HG02763 (cell line): ENCODE results near the gene MAPKAPK2.
"Not testable (repeated sequence)": the region's sequence is repeated elsewhere in the genome, so short reads cannot be mapped to it uniquely, and the experiment has no call there.

Source experiments
- ATAC-seq: cut with Tn5 transposase; IDR thresholded peaks from one replicate; pipeline ENCODE4 v1.9.1; 2021; ENCODE audit warnings: mild to moderate bottlenecking, moderate library complexity; ENCODE audit not compliant: unreplicated experiment

Gene MAPKAPK2

DNA sequence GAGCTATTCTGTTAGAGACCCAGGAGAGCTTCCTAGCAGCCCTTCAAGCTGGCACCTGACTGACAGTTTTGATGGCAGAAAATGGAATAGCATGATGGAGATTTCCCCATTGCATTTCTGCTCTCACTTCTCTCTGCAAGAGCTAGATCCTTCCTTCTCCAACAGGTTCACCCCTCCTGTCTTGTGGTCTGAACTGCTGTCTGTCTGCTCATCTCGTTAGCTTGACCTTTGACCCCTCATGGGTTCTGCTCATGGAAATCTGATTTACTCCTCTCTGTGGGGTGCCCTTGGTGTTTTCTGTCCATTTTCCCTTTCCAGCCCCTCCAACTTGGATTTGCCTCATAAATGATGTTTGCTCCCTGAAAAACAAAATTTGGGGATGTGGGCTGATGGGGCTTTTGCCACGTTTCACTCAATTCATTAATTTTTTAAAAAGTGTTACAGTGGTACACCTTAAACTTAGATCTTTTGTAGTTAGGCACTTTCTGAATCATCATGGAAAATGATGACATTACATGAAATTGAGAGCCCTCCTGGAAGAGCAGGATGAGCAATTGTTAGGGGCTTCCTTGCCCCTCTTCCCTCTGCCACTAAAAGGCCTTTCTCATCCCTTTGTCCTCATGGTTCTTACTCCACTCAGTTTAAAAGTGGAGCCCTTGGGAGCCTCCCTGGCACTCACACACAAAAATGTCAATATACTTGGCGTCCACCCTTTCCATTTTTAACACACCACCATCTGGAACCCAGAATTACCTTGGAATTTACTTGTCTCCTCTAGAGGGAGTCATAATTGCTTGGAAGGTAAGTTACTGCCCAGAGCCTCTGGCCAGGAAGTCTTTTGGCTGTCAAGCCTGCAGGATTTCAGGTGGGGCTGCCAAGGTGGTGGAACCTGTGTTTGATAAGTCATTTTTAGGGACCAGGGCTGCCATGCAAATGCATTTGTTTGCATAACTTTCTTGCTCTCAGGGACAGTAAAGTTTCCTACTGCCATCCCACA, 54.0 kb downstream of the MAPKAPK2 start:
- no peak for ATAC-seq

DNA sequence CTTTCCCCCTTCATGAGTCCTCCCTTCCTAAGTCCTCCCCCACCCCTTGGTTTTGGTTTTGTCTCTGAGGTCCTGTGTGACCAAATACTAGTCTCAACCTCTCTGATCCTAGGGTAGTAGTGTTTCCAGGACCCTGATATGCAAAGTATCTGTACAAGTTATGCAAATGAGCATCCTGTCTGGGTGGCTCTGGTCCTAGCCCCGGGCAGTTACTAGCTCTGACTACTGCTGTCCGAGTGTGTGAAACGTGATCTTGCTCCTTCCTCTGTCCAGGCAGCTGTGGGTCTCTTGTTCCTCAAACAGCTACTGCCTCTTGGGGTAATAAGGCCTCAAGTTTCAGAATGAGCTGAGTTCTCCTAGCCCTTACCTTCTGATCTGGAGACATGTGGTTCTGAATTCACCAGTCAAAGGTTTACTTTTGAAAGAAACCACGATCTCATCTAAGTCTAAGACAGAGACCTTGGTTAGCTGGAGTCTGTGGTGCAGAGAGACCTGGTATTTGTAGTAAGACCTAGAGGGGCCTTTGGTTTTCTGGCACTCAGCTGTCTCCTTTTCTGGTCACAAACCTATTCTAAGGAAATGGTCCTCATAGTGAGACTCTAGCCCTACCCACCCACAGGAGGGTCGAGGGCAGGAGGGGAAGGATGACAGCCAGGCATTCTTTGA, 54.8 kb downstream of the MAPKAPK2 start:
- ATAC-seq = peak; percentile 75

DNA sequence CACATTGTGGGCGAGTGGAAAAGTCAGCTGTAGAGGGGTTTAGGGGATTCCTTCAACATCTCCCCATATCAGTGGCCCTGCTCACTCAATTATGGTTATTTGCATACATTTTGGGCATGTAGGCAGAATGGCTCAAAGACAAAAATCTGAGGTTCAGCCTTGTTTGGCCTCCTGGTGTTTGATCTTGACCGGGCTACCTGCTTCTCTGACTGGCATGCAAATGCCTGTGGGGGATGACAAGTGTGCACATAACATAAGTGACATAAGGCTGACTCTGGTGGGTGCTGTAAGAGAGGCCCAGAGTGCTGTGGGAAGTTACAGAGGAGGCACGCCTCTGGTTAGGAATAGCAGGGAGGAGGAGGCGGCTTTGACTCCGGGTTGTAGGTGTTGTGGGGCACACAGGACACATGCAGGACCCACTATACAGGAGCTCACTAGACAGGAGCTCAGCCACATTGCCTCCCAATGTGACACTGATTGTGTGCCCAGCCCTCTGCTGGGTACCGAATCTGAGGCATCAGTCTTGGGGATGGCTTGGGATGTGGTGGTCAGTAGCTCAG, 56.5 kb downstream of the MAPKAPK2 start:
- no peak for ATAC-seq

DNA sequence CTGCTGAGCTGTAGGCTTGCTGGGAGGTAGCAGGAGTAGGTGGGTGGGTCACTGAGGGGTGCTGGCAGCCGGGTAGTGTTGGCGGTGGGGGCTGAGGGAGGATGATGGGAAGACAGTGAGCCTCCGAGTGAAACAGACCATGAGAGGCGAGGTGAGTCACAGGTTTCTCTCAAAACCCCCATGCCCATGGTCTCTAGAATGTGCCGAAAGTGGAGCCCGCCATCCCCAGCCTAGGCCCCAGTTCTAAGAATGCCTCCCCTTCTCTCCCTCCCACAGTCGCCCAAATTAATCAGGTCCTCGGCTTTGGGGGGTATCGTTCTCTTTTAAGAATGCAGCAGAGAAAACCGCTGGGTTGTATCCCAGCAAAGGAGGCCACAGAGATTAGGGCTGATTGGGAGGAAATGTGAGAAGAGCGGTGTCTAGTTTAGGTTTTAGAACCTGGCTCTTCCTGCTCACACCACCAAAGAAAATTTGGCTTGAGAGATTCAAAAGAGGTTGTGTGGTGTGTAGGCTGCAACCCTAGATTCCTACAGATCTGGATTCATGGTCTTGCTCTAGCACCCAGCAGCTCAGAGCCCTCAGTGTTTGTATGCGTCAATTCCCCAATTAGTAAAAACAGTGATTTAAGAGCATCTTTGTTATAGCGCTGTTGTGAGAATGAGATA, 58.1 kb downstream of the MAPKAPK2 start:
- no peak for ATAC-seq

DNA sequence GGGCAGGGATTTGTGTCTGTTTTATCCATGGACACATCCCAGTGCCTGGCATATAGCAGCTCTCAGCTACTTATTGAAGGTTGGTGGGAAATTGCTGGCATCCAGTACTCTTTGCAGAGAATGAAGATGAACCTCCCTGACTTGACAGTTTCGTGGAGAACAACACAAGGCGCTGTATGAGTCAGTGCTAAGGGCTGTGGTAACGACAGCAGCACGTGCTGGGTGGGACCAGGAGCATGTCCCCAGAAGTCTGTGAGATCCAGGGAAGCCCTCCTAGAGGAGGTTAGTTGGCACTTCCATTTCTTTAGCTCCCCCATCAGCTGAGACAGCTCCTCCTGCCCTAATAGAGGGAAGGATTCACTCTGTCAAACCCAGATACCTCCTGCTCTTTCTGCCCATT, 60.0 kb downstream of the MAPKAPK2 start:
- no peak for ATAC-seq

DNA sequence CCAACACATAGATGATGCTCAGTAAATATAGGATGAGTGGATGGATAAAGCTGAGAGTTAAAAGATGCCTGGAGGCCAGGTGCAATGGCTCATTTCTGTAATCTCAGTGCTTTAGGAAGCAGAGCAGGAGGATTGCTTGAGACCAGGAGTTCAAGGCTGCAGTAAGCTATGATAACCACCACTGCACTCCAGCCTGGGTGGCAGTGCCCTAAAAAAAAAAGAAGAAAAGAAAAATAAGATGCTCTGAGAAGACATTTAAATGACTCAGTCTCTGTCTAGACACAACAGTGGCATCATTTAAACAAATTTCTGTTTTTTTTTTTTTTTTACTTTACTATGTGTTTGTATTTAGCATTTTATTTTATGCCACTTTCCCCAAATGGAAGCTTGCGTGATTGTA, 60.6 kb downstream of the MAPKAPK2 start:
- no peak for ATAC-seq

DNA sequence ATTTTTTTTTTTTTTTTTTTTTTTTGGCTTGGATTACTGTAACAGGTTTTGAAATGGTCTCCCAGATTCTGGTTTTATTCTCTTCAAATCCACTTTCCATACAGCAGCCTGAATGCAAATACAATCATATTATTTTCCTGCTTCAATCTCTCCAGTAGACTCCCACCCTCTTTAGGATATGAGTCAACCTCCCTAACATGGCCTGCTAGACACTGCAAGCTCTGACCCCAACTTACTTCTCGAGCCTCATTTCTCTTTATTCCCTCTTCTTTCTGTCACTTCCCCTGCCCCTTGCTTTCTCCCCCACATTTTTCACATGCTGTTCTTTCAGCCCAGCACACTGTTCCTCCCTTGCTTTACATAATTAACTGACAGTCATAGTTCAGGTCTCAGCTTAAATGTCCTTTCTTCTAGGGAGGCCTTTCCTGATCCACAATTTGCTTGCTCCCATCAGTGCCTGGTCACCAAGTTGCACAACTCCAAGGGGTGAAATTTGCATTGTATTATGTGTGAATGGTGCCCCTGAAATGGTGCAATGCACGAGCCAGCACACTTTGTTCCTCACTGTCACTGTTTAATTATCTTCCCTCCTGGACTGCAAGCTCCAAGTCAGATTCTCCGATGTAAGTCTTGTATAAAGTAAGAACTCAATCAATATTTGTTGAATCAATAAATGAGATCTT, 63.8 kb downstream of the MAPKAPK2 start:
- ATAC-seq = no peak

DNA sequence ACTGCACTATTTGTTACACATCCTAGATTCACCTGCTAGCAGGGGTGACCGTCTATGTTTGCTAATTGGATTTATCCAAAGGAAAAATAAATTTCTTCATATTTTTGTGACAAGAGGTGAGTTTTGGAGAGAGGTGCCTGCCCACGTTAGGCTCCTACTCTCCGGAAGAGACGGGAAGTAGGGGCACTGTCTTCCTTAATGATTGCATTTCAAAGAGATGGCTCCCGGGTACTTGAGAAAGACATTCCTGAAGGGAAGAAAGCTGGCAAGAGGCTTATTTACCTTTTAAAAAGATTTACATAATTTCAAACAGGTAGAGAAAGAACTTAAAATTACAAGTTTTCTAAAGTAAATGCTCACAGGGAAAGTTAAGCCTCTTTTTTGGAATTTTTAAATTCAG, 67.2 kb downstream of the MAPKAPK2 start:
- ATAC-seq = no peak

DNA sequence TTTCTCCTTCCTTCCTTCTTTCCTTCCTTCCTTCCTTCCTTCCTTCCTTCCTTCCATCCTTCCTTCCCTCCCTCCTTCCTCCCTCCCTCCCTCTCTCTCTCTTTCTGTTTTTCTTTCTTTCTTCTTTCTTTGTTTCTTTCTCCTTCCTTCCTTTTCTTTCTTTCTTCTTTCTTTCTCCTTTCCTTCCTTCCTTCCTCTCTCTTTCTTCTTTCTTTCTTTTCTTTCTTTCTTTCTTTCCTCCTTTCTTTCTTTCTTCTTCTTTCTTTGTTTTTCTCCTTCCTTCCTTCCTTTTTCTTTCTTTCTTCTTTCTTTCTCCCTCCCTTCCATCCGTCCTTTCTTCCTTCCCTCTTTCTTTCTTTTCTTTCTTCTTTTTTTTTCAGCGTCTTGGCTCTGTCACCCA, 67.8 kb downstream of the MAPKAPK2 start:
- ATAC-seq = no peak

DNA sequence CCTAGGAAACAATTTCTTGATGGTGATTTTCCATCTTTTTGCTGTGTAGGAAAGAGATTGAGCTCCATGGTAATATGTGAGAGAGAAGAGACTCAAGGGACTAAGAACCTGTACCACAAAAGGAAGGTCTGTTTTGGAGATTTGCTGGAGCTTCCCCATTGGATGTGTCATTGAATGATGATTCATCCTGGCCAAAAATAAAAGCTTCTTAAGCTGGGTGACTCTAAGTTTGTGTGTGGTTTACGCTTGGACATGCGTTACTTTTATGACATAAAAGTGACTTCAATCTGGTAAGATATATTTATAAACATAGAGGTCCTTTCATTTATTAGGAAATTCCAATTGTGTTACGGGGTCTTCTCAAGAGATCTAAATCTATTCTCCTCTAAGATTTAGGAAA, 68.4 kb downstream of the MAPKAPK2 start:
- ATAC-seq = no peak

DNA sequence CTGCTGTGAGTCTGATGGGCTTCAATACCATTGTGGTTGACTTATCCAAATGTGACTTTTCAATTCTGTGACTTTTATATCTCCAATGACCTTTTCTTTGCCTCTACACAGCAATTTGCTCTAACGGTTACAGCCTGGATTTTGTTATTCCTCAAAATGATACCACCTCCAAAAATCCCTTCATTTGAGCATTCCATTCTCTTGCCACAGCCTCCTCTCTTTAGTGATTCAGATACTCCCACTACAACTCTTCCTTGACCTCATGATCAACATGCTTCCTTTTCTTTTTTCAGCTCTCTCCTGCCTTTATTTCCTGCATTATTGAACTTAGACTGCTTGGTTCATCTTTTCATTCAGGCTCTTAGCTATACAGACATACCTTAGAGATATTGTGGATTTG, 69.3 kb downstream of the MAPKAPK2 start:
- ATAC-seq = no peak

DNA sequence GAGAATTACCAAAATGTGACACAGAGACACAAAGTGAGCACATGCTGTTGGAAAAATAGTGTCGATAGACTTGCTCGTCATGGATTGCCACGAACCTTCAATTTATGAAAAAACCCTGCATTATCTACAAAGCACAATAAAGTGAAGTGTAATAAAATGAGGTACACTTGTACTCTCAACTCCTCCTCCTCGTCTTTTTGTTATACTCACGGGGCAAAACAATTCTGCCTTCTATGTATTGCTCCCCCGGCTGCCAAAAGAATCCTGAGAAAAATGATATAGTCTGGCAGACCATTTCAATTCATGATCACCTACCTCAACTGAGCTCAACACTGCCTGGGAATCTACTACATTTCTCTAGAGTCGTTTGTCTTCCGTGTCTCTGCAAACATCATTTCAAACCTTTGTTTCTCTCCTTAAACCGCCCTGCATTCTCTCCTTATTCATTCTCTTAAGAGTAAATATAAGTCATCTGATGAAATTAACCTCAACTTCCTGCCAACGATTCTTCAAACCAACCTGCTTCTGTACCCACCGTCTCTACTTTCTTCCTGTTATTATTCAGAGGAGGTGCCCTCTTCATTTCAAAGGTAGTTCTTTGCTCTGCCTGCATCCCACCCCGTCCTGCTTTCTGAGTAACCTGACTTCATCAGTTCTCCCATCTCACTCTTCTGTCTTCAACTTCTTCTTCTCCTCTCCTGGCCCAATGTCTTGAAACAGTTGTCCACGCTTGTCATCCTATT, 73.0 kb downstream of the MAPKAPK2 start:
- no peak for ATAC-seq

DNA sequence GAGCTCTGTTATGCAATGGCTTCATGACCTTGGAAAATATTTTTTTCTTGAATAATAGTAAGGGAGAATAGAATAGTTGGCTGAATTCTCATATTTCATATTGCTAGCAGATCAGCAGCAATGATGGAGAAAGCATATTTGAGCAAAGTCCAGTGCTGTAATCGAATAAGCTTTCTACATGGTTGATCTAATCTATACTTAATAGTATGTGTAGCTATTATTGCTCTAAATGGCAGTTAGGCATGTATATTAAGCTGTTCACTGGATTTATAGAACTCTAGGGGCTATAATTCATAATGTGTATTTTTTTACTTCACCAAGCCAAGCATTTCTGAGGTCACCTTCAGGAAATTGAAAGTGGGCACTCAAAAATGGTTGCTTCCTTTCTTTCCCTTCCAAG, 75.9 kb downstream of the MAPKAPK2 start:
- no peak for ATAC-seq

DNA sequence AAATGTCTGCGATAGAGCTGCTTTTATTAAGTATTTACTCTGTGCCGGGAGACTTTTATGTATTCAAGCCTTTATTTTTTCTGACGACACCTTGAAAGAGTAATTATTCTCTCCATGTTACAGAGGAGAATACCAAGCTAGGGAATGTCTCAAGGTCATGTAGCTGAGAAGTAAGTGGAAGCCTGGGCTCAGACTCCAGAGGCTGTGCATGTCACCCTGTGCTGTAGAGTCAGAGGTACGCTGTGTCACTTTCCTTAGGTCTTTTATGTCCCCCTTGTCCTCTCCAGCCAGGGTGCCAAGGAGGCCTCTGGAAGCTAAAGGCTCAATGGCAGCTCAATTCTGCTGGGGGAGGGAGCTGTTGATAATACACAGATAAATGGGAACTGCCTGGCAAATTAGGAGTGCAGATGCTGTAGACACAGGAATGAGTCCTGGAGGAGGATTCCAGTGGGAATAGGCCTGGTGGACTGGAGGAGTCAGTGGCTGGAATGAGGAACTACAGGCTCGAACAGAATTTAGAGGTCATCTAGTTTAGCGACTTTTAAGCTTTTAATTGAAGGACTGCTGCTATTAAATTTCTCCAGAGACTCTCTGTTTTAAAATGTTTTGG, 76.6 kb downstream of the MAPKAPK2 start:
- no peak for ATAC-seq

DNA sequence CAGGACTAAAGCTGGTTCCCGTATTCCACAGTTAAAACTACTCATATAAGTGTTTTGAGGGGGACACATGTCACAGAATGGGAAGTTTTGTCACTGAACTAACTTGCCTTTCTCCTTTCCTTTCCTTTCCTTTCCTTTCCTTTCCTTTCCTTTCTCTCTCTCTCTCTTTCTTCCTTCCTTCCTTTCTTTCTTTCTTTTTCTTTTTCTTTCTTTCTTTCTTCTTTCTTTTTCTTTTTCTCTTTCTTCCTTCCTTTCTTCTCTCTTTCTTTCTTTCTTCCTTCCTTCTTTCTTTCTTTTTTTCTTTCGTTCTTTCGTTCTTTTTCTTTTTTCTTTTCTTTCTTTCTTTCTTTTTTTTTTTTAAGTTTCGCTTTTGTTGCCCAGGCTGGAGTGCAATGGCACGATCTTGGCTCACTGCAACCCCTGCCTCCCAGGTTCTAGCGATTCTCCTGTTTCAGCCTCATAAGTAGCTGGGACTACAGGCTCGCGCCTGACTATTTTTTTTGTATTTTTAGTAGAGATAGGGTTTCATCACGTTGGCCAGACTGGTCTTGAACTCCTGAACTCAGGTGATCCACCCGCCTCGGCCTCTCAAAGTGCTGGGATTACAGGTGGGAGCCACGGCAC, 78.1 kb downstream of the MAPKAPK2 start:
- ATAC-seq = not testable (repeated sequence)

DNA sequence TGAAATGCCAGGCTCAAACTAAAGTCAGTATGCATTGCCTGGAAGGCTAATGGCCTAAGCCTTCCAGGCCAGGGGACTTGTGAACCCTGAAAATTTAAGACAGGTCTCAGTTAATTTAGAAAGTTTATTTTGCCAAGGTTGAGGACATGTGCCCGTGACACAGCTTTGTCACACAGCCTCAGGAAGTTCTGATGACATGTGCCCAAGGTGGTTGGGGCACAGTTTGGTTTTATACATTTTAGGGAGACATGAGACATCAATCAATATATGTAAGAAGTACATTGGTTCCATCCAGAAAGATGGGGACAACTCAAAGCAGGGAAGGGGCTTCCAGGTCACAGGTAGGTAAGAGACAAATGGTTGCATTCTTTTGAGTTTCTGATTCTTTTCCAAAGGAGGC, 81.1 kb downstream of the MAPKAPK2 start:
- not testable (repeated sequence) for ATAC-seq

DNA sequence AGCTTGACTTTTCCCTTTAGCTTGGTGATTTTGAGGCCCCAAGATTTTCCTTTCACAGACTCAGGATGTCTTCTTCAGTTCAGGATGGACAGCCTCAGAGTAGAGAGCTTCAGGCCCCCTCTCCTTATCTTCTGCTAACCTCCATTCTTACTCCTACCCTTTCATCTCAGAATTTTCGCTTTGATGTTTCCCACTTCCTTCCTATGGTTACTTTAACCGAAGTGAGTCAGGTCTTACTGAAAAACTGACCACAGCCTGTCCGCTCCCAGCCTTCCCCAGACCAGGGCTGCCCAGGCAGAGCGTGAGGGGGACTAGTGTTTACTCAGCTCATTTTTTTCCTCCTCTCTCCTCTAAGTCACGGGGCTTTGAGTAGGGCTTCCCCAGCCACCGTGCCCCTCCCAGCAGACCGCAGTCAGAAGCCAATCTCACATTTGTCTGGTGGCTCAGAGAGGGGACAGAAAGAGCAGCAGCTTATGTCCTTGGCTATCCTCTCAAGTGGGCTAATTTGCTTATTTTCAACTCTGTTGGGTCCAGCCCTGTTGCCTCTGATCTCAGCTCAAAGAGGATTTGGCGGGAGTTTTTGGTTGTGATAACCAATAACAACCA, 81.6 kb downstream of the MAPKAPK2 start:
- ATAC-seq = peak; percentile 62

DNA sequence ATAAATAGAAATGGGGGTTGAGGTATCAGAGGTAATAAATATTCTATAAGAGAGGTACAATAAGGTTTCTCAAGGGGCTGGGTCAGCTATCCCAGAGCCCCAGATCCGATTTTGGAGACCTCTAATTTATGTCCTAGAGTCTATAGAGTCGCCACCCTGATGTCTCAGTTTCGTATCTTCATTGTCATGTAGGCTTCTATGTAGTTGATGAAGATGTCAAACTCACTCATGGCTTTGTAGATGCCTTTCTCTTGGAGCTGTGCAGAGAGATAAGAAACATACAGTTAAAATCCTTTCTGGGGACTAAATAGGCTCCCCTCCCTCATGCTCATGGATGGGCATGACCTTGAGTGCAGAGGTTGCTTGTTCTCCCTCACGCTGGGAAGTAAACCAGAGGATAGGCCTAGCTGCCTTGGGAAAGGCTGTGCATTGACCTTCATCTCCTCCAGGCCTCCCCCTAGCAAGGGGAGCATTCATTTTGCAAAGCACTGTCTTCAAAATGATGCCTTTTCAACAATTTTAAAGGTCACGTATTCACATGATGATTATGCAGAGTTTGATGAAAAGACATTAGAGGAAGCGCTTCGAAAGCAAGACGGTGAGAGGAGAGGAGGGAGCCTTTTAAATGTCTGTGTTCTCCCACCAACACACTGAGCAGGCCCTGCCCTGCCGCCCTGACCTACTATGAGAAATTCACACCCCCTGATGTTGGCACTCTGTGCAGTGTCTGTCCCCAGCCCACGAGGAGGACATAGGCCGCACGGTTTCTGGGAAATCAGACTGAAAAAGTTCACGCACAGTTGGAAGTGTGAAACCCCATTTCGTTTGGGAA, 84.0 kb downstream of the MAPKAPK2 start:
- peak; percentile 1 for ATAC-seq
